Umbilical cord (tissue), 2 donors: ENCODE data around the gene NDN. TPM values are rescaled to one million over a fixed set of nuclear protein-coding genes. Genes with fewer than 3 reads are reported as not detected.
A peak's percentile ranks its signal among the peaks of the same experiment; 100 is the strongest.

Experiments used
- DNase-seq: peaks from one replicate; pipeline ENCODE4 v3.0.0-alpha.2; 2015; ENCODE audit warnings: low spot score
- total RNA-seq: library from RNA; depleted of rRNA; stranded (reverse); fragments of >200 nt; gene quantifications from one replicate; pipeline ENCODE4 v1.2.3, GENCODE V29; 2014; ENCODE audit warnings: low replicate concordance; ENCODE audit not compliant: insufficient read depth

The NDN gene
- total RNA-seq, 1 donor from 2014 or later: 147 TPM

DNA sequence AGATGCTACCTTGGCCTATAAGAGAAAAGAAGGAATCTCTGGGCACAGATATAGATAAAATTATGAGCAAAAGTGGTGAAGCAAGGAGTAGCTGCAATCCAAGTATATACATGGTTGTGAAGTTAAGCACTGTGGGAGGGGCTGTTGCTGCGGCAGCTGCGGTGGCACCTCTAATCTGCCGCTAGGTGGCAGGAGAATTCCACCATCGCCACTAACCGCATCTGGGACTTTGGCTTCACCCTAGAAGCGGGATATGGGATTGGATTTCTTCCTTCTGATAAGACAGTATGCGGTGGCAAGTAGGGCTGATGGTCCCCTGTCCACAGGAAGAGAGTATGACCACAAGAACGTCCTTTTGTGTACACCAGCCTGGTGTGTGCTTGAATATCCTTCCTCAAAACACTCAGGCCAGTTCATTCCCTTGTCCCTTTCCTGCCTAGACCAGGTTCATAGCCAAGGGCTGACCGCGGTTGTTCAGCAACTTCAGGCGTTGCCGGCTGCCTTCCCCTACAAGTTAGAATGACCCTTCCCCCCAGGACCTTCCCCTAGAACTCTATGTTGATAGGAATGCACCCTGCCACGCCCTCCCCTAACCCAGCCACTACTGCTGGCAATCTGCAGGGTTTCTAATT is 44.6 kb downstream of the NDN start:
- peak; percentile 77 for DNase-seq

Other genes starting within 250 kb of the NDN start
- gene GOLGA6L2, start 240.1 kb downstream of the NDN start, total RNA-seq: not detected
- 13.5 TPM for gene MKRN3, start 121.6 kb downstream of the NDN start, total RNA-seq
- gene MAGEL2, start 39.4 kb downstream of the NDN start, total RNA-seq: 8.2 TPM